KMS-11 (cell line): ENCODE data around the gene LSP1.

ENCODE experiments used
- H2AFZ ChIP-seq: fragments of 200-600 bp; sonication (generic); 2 replicates; pipeline ENCODE4 v1.6.1; 2016; ENCODE audit warnings: antibody characterized with exemption, mixed run types, low read depth
- H3K27ac ChIP-seq: fragments of 200-600 bp; sonication (generic); 2 replicates; pipeline ENCODE4 v1.6.1; 2016; ENCODE audit warnings: mild to moderate bottlenecking, mixed run types
- H3K27me3 ChIP-seq: fragments of 200-600 bp; sonication (generic); 2 replicates; pipeline ENCODE4 v1.6.1; 2017; ENCODE audit warnings: mild to moderate bottlenecking, low read depth, mixed run types, moderate library complexity; ENCODE audit not compliant: insufficient read depth
- H3K36me3 ChIP-seq: fragments of 200-600 bp; sonication (generic); 2 replicates; pipeline ENCODE4 v1.6.1; 2017; ENCODE audit warnings: mild to moderate bottlenecking, mixed run types; ENCODE audit not compliant: insufficient read depth
- H3K4me1 ChIP-seq: fragments of 200-600 bp; sonication (generic); 2 replicates; pipeline ENCODE4 v1.6.1; 2016; ENCODE audit warnings: mild to moderate bottlenecking, low read depth, mixed run types; ENCODE audit not compliant: poor library complexity, severe bottlenecking
- H3K4me2 ChIP-seq: fragments of 200-600 bp; sonication (generic); 2 replicates; pipeline ENCODE4 v1.7.0; 2016; ENCODE audit warnings: mild to moderate bottlenecking, mixed run types
- H3K4me3 ChIP-seq: fragments of 200-600 bp; sonication (generic); IDR thresholded peaks from 2 replicates; pipeline ENCODE4 v1.6.1; 2017; ENCODE audit warnings: low read depth, low read length, mixed read lengths; ENCODE audit not compliant: insufficient read depth
- H3K79me2 ChIP-seq: fragments of 200-600 bp; sonication (generic); 2 replicates; pipeline ENCODE4 v1.6.1; 2016; ENCODE audit warnings: low read depth, mixed run types; ENCODE audit not compliant: insufficient read depth
- H3K9ac ChIP-seq: fragments of 200-600 bp; sonication (generic); 2 replicates; pipeline ENCODE4 v1.6.1; 2016; ENCODE audit warnings: mild to moderate bottlenecking, mixed run types
- H4K20me1 ChIP-seq: fragments of 200-600 bp; sonication (generic); 2 replicates; pipeline ENCODE4 v1.6.1; 2016; ENCODE audit warnings: mild to moderate bottlenecking, mixed run types; ENCODE audit not compliant: insufficient read depth
- TF ChIP-seq, protein P1 (sequence below): fragments of 200-600 bp; sonication (generic); conservative IDR thresholded peaks from 2 replicates; pipeline ENCODE4 v1.6.1; 2017; ENCODE audit warnings: low read depth, mild to moderate bottlenecking, antibody characterized with exemption, low read length, moderate library complexity, mixed read lengths

The LSP1 gene

DNA sequence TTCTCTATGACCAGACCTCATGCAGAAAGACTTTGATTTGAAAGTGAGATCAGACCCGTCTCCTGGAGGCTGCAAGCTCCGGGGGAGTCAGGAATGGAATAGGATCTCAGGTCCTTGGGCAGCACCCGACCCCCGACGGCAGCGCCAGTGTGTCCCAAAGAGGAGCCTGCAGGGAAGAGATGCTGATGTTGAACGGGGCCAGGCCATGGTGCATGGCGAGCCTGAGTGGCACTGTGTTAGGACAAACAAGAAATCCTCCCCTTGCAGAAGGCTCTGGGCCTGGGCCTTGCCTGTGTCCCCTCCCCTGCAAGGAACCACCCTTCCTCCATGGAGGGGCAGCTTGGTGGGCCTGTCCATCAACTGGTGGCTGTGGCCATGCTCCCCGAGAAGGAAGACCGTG lies 38.2 kb upstream of the LSP1 start:
- Histone ChIP-seq H3K27ac (no peak overlapping the region), H4K20me1 (no peaks in the 10 kb centered on the region), H3K4me1 (no peaks in the 10 kb centered on the region), H3K9ac (no peak overlapping the region), H3K27me3 (peaks cover 97% of the 10 kb centered on the region), H3K4me2 (no peak overlapping the region), H3K4me3 (no peak overlapping the region), H3K79me2 (no peaks in the 10 kb centered on the region), H3K36me3 (no peaks in the 10 kb centered on the region), H2AFZ (no peak overlapping the region)
- TF ChIP-seq, protein P1, sequence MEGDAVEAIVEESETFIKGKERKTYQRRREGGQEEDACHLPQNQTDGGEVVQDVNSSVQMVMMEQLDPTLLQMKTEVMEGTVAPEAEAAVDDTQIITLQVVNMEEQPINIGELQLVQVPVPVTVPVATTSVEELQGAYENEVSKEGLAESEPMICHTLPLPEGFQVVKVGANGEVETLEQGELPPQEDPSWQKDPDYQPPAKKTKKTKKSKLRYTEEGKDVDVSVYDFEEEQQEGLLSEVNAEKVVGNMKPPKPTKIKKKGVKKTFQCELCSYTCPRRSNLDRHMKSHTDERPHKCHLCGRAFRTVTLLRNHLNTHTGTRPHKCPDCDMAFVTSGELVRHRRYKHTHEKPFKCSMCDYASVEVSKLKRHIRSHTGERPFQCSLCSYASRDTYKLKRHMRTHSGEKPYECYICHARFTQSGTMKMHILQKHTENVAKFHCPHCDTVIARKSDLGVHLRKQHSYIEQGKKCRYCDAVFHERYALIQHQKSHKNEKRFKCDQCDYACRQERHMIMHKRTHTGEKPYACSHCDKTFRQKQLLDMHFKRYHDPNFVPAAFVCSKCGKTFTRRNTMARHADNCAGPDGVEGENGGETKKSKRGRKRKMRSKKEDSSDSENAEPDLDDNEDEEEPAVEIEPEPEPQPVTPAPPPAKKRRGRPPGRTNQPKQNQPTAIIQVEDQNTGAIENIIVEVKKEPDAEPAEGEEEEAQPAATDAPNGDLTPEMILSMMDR: no peak

DNA sequence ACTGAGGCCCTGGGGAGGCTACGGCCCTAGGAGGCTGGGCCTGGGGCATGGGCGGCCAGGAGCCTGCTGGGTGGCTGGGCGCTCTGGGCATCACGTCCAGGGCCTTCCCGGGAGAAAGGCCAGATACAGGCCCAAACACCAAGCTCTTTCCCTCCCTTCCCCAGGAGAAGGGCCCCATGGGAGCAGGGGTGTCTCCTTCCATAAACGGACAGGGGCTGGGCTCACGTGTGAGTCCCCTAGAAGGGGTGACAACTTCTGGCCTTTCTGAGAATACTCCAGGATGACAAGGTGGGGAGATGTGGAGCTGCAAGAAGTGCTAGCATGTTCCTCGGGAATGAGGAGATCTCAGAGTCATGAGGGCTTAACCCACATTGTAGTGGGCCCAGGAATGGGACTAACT lies 37.6 kb upstream of the LSP1 start:
- Histone ChIP-seq H4K20me1 (no peaks in the 10 kb centered on the region), H3K9ac (no peak overlapping the region), H3K36me3 (no peaks in the 10 kb centered on the region), H3K4me3 (no peak overlapping the region), H3K4me2 (no peak overlapping the region), H3K27me3 (peaks cover 97% of the 10 kb centered on the region), H3K4me1 (no peaks in the 10 kb centered on the region), H3K79me2 (no peaks in the 10 kb centered on the region), H2AFZ (no peak overlapping the region), H3K27ac (no peak overlapping the region)
- TF ChIP-seq, protein P1: no peak

DNA sequence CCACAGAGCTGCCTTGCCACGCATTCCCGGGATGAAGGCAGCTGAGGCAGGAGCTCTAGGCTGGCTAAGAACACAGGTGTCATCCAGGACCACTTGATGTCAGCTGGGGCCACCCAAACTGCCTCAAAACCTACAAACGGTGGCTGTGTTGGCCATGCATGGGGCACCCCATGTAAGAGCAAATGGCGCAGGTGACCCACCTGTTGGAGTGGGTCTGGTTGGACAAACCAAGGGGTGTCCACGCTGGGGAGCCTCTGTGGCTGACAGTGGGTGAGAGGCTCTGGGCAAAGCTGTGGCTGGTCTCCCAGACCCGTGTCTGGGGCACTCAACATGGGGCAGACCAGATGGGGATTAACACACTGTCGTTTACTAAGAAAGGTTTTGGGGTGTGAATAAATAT lies 37.1 kb upstream of the LSP1 start:
- Histone ChIP-seq H3K9ac (no peak overlapping the region), H3K4me1 (no peaks in the 10 kb centered on the region), H3K79me2 (no peaks in the 10 kb centered on the region), H3K4me3 (no peak overlapping the region), H3K4me2 (no peak overlapping the region), H3K27ac (no peak overlapping the region), H4K20me1 (no peaks in the 10 kb centered on the region), H2AFZ (no peak overlapping the region), H3K27me3 (peaks cover 97% of the 10 kb centered on the region), H3K36me3 (no peaks in the 10 kb centered on the region)
- TF ChIP-seq, protein P1: no peak

DNA sequence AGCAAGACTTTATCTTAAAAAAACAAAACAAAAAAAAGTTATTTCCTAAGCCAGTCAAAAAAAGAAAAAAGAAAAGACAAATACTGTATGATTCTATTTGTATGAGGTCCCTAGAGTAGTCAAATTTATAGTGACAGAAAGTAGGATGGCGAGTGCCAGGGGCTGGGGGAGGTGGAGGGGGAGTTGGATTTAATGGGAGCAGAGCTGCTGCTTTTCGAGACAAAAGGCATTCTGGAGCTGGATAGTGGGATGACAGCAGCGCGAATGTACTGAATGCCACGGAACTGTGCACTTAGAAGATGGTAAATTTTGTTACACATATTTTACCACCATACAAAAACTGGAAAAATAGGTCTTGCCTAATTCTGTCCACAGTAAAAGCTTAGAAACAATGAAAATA lies 35.9 kb upstream of the LSP1 start:
- no peak overlapping the region for H3K9ac ChIP-seq
- no peaks in the 10 kb centered on the region for H4K20me1 ChIP-seq
- no peak overlapping the region for H2AFZ ChIP-seq
- no peaks in the 10 kb centered on the region for H3K4me1 ChIP-seq
- H3K27me3 ChIP-seq: peaks cover 94% of the 10 kb centered on the region
- TF ChIP-seq, protein P1: no peak
- no peak overlapping the region for H3K4me3 ChIP-seq
- no peaks in the 10 kb centered on the region for H3K36me3 ChIP-seq
- H3K4me2 ChIP-seq: no peak overlapping the region
- H3K79me2 ChIP-seq: no peaks in the 10 kb centered on the region
- no peak overlapping the region for H3K27ac ChIP-seq
